Measurements from ENCODE around the gene CNBD2.
"Not testable (repeated sequence)": the region's sequence is repeated elsewhere in the genome, so short reads cannot be mapped to it uniquely, and the experiment has no call there.

The CNBD2 gene

DNA sequence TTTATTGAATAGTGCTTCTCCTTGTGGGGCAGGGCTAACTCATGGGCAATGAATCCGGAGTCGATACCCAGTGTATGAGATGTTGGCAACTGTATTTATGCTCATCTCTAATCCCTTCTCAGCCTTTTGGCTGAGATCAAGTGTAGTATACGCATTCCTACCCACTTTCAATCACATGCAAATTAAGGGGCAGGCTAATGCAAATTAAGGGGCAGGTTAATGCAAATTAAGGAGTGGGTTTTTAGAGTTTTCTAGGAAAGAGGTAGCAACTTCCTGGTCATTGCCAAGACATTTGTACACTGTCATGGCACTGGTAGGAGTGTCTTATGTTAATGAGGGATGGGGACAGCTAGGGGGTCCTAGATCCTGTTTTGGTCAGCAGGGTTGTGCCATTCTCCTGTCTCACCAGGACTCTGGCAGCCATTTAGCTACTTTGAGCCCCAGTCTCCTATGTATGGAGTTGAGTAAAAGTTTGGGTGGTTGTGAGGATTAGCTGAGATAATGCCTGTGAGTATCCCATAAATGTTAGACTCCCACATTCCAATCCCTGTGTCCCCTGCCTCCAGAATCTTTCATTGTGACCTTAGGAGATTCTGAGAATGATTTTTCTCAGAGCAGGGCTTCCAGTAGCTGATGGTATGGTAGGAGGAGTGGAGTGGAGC, at the start of gene CNBD2:
TSS of gene CNBD2 (plus strand) at position 612 of the 662 bp plus-strand sequence. CDS start 173 bp downstream, outside the sequence.
- no peak for DNase-seq (ENCODE audit: low spot score)

DNA sequence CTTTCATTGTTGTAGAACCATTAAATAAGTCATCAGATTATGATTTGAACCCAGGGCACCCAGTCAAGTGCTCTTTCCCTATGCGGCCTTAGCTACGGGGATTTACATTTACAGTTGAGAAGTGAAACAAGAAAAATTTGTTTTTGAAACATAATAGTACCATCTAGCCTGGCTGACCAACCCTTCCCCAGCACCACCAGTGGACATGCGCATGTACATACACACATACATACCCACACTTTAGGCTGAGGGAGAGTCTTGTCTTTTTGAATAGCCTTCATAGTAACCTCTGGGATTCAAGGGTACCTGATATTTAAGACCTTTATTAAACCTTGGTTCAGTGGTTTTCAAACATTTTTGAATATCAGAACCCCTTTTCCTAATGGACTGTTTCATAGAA, 47.9 kb upstream of the CNBD2 start:
- no peak for DNase-seq (ENCODE audit: low spot score)

DNA sequence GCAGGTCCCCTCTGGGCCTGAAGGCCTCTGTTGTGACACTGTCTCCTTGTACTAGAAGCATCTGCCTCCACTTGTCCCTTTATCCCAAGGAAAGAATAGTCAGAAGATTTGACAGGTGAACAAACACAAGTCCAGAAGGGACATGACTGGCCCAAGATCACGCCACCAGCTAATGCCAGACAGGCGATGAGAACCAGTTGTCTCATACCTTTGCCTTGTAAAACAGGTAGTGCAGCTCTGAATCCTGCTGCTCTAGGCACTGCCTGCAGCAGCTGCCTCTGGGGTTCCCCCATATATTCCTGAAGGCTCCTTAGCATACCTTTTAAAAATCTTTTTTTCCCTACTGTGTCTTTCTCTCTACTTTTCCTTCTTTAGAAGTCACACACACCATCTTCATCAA, 39.1 kb upstream of the CNBD2 start:
- DNase-seq (ENCODE audit: low spot score) = no peak

DNA sequence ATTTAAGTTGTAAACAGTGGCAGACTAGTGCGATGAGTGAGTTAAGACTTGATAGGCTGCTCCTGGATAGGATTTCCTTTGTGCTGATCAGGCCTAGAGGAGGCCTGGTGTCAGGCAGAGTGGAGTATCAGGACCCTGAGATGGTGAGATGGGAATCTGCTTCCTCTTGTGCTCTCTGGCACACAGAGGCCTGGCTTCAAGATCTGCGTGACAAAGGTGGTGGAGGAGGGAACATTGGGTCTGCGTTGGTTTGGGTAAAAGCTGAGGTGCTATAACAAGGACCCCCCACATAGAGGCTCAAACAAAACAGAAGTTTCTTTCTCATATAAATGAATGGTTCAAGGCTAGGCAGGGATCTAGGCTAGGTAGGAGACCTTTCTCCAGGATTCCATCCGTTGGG, 34.3 kb upstream of the CNBD2 start:
- no peak for DNase-seq (ENCODE audit: low spot score)

DNA sequence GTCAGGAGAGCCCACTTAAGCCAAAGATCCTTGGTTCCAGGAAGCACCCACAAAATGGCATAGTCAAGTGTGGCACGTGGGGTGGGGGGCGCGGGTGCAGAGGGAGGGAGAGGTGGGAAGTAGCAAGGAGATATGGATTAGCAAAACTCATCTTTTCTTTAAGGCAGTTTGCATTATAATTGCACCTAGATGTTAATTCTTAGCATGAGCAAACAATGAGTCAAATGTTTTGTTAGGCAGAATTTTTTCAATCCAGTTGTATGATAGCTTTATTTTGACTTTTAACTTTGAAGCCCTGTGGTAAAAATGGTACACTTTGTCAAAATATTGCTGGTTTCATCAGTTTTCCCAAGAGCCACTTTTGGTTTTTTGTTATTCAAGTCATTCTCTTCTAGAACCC, 29.1 kb upstream of the CNBD2 start:
- no peak for DNase-seq (ENCODE audit: low spot score)

DNA sequence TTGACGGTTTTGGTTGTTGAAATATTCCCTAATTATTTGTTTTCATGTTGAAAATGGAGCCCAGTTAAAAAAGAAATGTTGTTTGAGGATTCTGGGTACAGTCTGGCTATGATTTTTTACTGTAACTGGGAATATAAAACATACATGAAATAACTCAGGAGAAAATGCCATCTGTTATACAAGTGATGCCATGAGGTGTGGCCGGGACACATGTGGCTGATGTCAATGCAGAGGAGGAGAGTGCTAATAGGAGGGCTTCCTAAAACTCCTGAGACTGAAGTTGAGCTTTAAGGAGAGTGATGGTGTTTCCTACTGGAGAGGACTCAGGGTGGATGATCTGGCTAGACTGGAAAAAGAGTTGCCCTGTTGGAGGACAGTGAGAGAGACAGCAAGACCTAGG, 26.8 kb upstream of the CNBD2 start:
- no peak for DNase-seq (ENCODE audit: low spot score)

DNA sequence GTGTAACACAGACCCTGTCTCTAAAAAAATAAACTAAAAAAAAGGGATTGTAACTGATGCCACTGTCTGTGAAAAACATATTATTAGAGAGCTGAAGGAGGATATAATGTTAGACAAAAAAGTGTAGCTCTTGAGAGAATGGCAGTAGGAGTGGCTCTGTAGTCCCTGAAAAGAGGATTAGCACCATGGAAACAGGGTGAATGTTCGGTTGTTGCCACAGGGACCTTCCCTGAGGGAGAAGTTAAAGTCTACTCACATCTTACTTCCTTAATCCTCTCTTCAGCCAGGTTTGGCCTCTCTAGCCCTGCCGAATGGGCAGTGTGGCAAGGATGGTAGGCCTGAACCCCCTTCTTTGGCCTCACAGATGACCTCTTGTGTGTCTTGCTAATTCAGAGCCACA, 26.1 kb upstream of the CNBD2 start:
- DNase-seq (ENCODE audit: low spot score) = no peak

DNA sequence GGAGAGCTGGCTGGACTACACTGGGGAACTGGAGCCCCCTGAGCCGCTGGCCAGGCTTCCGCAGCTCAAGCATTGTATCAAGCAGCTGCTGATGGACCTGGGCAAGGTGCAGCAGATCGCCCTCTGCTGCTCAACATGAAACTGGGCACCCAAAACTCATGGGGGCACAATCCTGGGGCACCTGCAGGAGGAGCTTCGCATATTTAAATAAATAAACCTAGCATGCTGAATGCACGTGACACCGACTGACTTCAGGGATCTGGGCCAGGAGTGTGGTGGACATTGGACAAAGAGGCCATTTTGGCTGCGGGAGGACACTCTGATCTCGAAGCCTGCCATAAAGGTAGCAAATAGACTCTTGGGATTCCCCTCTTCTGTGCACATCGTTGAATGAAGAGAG, 20.9 kb upstream of the CNBD2 start:
- no peak for DNase-seq (ENCODE audit: low spot score)

DNA sequence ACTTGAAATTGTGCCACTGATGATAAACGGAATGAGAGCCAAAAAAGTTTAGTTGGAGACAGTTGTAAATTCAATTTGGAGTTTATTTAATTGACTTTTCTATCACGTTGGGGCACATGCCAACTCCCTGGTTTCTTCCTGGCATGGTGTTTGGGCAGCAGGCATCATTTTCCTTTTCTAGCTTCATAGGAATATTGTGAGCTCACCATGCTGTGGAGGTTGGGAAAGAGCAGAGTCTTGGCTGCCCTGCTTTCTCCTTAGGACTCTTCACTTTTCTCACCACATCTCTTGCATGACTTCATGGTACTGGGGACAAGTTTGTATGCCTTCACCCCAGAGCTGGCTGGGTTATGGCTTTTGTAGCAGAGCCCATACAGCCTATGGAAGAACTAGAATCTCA, 20.5 kb upstream of the CNBD2 start:
- DNase-seq (ENCODE audit: low spot score) = no peak

DNA sequence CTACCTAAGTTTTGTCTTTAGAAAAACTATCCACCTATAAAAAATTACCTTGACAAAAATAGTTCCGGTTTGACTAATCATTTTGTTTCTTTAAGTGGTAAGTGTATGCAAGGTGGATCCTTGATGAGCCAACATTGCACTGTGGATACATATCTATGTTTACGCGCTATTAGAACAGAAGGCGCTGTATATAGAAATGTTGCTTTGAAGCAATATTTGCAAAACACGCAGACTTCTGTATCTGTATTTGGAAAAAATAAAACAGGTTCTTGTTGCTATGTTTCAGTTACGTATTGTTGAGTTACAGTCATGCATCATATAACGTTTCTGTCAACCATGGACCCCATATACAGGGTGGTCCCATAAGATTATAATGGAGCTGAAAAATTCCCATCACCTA, 18.3 kb upstream of the CNBD2 start:
- DNase-seq (ENCODE audit: low spot score) = no peak

DNA sequence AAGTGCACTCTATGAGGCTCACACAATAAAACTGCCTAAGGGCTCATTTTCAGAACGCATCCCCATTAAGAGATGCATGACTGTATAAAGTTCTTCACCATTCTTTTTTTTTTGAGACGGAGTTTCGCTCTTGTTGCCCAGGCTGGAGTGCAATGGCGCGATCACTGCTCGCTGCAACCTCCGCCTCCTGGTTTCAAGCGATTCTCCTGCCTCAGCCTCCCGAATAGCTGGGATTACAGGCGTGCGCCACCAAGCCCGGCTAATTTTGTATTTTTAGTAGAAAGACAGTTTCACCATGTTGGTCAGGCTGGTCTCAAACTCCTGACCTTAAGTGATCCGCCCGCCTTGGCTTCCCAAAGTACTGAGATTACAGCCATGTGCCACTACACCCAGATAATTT, 16.3 kb upstream of the CNBD2 start:
- DNase-seq (ENCODE audit: low spot score) = not testable (repeated sequence)

DNA sequence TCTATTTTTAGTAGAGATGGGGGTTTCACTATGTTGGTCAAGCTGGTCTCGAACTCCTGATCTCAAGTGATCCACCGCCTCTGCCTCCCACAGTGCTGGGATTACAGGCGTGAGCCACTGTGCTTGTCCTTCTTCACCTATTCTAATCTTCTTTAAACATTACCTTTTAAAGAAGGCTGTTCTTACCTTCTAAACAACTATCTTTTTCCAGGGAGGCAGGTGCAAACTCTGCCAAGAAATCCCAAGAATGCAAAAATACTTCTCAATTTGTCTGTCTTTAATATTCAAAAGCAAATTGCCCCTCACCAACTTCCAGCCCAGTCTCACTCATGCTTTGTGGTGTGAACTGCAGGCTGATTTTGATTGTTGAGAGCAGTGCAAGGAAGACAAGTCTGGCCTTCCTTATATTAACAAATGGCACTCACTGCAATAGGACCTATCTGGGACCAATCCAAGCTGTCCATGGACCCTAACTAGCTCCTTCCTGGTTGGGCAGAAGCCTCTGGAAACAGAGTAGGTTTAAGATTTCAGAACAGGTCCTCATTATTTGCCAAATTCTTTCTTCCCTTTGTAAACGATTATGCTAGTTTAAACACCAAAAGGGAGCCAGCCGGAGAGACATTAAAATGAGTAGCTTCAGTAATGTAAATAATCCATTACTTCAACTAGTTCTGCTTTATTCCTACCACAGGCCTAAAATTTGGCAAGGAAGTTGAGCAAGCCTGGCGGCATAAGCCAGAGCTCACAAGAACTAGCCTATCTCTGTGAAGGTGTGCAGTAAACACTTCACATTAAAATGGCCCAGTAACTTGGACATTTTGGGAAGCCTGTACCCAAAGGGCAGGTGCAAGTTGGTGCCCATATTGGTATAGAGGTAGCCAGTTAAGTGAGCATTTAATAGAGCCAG, 15.7 kb upstream of the CNBD2 start:
- no peak for DNase-seq (ENCODE audit: low spot score)

DNA sequence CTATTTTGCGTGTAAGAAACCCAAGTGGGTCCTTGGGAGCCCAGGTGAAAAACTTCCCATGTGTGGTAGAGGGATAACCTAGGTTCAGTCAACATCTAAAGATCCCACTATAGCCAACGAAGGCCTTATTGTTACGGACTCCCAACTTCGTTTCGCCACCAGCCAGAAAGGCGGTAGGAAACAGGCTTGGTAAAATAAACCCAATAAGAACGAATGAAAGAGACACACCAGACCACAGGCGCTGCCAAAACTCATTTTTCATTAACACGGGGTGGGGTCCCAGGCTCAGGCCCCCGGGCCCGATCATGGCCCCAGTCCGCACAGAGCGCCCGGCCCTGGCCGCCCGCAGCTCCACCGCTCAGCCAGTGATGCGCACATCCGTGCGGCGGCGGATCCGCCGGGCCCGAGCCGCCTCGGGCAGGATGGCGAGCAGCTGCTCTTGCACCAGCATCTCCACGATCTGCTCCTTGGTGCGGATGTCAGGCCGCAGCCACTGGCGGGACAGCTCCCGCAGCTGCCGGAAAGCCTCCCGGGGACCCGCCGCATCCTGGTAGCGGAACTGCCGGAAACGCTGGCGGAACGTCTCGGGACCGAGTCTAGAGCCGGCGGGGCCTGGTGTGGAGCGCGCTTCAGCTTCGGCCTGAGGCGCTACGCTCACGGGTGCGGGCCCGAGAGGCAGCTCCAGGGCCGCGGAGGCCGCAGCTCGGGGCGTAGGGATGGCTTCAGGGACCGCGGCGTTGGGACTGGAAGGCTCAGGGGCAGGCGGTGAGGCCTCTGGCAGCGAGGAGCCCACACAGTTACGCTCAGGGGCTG, 14.8 kb upstream of the CNBD2 start:
- peak; percentile 75 for DNase-seq (ENCODE audit: low spot score)

DNA sequence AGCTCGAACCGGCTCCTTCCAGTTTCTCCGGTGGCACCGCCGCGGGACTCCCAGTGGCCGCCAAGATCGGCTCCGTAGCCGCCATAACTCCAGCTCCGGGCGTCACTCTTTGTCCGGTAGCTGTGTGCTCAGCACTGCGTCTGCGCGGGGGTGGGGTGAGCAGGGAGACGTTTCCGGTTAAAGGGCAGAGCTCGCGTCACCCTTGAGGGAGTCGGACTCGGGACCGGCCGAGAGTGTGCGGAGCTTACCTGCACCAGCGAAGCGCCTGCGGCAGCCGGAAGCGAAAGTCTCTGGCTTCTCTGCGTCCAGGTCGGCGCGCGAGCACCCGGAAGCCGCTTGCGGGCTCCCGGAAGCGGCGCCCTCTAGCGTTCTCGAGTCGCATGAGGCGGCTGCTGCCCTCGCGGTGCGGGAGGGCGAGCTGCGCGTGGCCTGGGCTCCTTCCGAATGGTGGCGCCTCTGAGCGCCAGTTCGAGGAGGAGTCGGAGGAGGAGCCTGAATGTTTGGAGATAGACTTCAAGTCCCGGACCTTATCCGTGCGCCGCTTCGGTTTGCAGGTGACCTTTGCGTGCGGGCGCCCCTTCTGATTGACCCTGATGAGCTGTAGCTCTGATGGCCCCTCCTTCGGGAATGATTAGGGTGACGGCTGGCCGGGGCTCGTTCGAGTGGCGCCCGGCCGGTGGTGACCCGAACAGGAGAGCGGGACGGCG, 14.0 kb upstream of the CNBD2 start, which contains the start of gene SCAND1:
TSS of gene SCAND1 (minus strand) at position 303 of the 707 bp plus-strand sequence. CDS start at position 85, 218 bp downstream.
- DNase-seq (ENCODE audit: low spot score) = peak; percentile 97

DNA sequence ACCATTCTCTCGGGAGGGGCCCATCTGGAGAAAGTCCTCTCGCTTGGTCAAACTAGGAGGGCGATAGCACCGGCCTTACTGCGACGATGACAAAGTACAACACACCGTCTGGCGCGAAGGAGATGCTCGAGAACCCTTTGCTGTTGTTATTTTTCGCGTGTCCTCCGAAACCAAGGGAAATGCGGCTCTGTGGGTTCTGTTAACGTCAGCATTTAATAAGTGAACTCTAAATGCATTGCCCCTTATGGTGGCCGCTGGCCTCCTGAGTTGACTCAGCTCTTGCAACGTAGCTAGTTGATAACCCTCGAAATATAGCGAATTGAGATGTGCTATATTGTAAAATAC, 13.5 kb upstream of the CNBD2 start:
- DNase-seq (ENCODE audit: low spot score) = no peak

DNA sequence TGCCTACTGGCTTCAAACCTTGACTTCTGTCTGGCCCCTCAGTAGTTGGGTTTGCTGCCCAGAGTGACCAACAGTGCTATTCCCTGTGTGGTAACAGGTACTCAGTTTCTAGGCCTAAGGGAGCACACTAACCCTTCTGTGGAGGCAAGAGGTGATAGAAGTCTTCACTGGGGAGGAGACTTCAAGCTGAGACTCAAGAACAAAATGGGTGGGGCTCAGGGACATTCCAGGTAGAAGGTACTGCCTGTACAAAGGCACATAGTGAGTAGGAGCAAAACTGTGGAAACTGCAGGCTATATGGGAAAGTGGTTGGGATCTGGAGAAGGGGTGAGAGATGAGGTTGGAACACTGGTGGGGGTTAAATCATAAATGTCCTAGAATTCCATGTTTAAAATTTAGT, 11.8 kb upstream of the CNBD2 start:
- no peak for DNase-seq (ENCODE audit: low spot score)

DNA sequence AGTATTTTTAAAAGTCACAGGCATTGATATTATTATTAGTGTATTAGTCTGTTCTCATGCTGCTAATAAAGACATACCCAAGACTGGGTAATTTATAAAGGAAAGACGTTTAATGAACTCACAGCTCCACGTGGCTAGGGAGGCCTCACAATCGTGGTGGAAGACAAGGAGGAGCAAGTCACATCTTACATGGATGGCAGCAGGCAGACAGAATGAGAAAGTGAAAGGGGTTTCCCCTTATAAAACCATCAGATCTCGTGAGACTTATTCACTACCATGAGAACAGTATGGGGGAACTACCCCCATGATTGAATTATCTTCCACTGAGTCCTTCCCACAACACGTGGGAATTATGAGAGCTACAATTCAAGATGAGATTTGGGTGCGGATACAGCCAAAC, 9.1 kb upstream of the CNBD2 start:
- DNase-seq (ENCODE audit: low spot score) = not testable (repeated sequence)

DNA sequence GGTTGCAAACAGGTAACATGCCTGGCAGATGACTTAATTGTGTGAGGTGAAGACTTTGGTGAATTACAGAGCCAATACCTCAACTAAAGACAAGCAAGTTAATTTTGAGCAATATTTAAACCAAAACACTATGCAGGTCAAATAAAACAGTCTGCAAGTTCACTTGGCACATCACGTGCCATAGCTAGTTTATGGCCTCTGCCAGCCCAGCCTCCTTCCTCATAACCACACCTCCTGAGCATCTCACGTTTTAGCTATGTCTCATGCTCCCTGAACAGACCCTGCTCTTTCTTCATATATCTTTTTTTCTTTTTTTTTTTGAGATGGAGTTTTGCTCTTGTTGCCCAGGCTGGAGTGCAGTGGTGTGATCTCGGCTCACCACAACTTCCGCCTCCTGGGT, 4.5 kb upstream of the CNBD2 start:
- no peak for DNase-seq (ENCODE audit: low spot score)

DNA sequence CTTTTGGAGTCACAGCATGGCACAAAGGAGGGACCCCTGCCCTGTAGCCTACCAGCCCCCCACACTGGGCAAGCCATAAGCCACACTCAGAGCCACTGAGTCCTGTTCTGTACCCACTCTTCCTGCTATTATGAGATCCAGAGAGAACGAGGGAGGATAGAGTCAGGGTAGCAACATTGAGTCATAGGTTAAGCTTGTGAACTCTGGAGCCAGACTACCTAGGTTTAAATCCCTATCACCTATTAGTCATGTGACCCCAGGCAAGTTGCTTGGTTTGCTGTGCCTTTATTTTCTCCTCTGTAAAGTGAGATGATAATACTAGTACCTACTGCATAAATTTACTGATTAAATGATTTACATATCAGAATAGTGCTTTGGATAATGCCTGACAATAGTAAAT, 540 bp downstream of the CNBD2 start:
- DNase-seq (ENCODE audit: low spot score) = no peak

DNA sequence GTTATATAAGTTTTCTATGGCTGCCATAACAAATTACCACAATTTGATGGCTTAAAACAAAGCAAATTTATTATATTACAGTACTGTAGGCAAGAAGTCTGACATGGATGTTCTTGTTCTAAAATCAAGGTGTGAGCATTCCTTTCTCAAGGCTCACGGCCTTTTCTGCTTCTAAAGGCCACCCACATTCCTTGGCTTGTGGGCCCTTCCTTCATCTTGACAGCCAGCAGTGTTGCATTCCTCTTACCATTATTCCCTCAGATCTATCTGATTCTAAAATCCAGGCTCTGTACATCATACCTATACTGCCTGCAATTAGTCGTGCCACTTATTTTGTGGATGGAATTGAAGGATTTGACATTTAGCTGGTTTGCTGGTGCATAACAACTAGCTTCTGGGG, 3.6 kb downstream of the CNBD2 start:
- DNase-seq (ENCODE audit: low spot score) = no peak

DNA sequence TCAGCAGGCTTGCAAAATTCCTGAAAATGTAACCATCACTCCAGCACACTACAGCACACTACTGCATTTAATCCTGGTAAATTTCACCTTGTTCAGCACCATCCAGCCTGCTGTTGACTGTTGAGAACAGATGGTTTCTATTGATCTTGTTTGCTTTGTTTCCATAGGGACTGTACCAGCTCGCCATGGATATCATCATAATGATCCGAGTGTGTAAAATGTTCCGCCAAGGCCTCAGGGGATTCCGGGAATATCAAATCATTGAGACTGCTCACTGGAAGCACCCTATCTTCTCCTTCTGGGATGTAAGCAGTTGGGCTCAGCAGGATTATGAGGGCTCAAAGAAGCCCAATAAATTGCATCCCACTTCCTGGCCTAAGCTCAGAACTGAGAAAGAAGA, 4.1 kb downstream of the CNBD2 start:
- DNase-seq (ENCODE audit: low spot score) = no peak

DNA sequence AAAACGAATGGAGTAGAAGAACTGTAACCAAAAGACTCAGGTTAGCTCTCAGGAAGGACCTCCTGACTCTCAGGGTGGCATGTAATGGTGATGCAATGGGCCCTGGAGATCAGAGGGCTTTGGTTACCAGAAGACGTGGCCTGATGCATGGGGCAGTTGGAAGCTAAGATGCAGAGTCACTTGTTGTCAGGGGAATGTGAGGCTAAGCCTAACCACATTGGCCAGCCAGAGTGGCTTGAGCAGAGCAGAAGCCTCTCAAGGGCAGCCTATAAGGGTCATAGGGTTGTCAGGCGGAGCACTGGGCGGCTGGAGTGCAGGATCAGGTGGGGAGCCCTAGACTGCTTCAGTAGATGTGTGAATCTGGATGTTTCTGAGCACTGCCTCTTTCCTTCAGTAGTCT, 5.9 kb downstream of the CNBD2 start:
- DNase-seq (ENCODE audit: low spot score) = no peak

Measured in left forelimb (tissue), 1 donor.